ENCODE results near the gene FHOD3.

DNA sequence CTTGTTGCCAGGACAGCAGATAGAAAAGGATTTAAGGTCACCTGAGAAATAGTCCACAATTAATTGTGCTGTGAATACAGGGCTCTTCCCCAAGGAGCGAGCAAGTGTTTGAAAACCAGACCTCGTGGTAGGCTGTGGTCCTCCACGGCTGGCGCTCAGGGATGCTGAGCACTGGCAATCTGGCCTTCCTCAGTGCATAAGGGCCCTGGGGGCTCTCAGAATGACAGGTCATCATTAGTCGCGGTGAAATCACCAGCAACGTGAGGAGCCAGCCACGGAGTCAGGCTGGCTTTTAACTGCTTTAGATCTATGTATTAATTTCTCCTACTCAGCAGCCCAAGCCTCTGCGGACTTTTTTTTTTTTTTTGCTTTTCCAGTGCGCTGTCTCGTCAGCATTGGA, 148.5 kb downstream of the FHOD3 start:
- TF ChIP-seq EZH2phosphoT487 (IDR thresholded peaks at IDR 0.05; ENCODE audit: low read length) = no peak
- no peak for TF ChIP-seq CTCF (IDR thresholded peaks at IDR 0.05; ENCODE audit: low read length)
- no peak for TF ChIP-seq EZH2 (optimal IDR thresholded peaks at IDR 0.05; ENCODE audit: low read depth, low read length)

Data from MM.1S (cell line).